LNCaP clone FGC (cell line): ENCODE data around the gene EFCAB9.
"Not testable (repeated sequence)": the region's sequence is repeated elsewhere in the genome, so short reads cannot be mapped to it uniquely, and the experiment has no call there.

Experiments used
- DNase-seq: peaks from one replicate; pipeline ENCODE4 v3.0.0-alpha.2; 2011; ENCODE audit warnings: low read depth
- H3K4me3 ChIP-seq: 2 replicates; pipeline ENCODE4 v1.5.1; 2011; ENCODE audit warnings: mild to moderate bottlenecking, low read depth, low read length, control low read depth
- CTCF ChIP-seq: IDR thresholded peaks from 2 replicates; pipeline ENCODE4 v1.5.1; 2012; ENCODE audit warnings: mild to moderate bottlenecking; ENCODE audit not compliant: control insufficient read depth, insufficient read depth; ENCODE audit errors: extremely low read depth

EFCAB9 gene

GRCh38 chr5:172200476-172200875 lies 6.5 kb downstream of the EFCAB9 start:
- no peak for DNase-seq
- H3K4me3 ChIP-seq: no peak overlapping the region
- TF ChIP-seq CTCF: no peak

- not testable (repeated sequence) for DNase-seq, H3K4me3 ChIP-seq
These were observed 12.0 kb downstream of the EFCAB9 start for GRCh38 chr5:172205984-172206383.

DNA sequence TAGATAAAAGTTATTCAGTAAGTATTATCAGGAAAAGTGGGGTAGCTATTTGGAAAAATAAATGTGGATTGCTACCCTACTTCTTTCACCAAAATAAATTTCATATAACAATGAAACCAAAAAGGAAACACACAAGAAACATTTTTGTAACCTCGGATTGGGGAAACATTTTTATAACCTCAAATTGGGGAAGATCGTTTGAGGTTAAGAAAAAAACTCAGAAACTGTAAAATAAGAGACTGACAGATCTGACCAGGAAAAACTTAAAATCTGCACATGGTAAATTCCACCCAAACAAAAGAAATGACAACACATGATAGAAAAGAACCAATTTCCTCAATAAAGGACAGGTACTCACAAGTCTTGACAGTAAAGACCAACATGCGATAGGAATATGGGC lies 13.5 kb downstream of the EFCAB9 start:
- H3K4me3 ChIP-seq: no peak overlapping the region
- TF ChIP-seq CTCF: no peak
- DNase-seq: no peak

DNA sequence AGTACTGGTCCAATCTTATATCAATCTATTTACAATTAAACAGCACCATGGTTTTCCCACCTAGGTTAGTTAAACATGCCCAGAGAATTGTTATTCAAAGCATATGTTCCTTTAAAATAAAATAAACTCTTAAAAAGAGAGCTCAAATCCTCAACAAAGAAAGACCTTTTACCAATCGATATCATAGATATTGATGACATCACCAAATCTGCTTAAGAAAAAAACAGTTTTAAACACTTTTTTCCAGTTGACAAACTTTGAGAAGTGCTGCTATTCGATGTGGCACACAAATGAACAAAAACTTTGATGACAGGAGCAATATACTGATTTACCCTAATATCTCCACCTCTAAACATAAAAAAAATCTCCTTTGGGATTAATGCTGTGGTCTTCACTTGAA lies 15.7 kb downstream of the EFCAB9 start:
- no peak for DNase-seq
- no peak for TF ChIP-seq CTCF
- no peak overlapping the region for H3K4me3 ChIP-seq

- TF ChIP-seq CTCF: no peak
- no peak overlapping the region for H3K4me3 ChIP-seq
- no peak for DNase-seq
These were observed 17.7 kb downstream of the EFCAB9 start for GRCh38 chr5:172211676-172212075.

DNA sequence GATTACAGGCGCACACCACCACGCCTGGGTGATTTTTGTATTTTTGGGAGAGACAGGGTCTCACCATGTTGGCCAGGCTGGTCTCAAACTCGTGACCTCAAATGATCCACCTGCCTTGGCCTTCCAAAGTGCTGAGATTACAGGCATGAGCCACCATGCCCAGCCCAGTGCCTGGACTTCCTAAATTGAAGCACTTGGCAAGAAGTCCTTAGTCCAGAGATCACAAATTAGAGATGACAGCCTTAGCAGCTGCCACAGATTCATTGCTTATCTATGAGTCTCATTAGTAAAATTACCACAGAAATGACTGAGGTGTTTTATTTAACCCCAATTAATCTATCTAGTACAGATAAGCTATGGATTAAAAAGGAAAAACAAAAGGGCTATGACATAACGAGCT lies 19.2 kb downstream of the EFCAB9 start:
- TF ChIP-seq CTCF: no peak
- no peak for DNase-seq
- no peak overlapping the region for H3K4me3 ChIP-seq

GRCh38 chr5:172216345-172216744 lies 22.4 kb downstream of the EFCAB9 start:
- no peak overlapping the region for H3K4me3 ChIP-seq
- TF ChIP-seq CTCF: no peak
- no peak for DNase-seq

DNA sequence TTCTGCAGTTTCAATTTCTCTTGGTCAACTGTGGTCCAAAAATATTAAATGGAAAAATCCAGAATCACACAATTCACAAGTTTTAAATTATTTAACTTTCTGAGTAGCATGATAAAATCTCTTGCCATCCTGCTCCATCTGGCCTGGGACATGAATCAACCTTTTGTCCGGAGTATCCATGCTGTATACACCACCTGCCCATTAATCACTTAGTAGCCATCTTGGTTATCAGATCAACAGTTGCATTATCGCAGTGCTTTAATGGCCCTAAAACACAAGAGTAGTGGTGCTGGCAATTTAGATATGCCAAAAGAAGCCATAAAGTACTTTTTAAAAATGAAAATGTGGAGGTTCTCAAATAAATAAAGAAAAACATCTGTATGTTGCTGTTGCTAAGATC lies 25.3 kb downstream of the EFCAB9 start:
- no peak for TF ChIP-seq CTCF
- DNase-seq: no peak
- no peak overlapping the region for H3K4me3 ChIP-seq
